C4-2B (cell line): ENCODE results near the gene SYMPK.

Experiments used
- ZFX ChIP-seq: fragments of 450-650 bp; IDR thresholded peaks from 2 replicates; pipeline ENCODE4 v1.6.1; 2017
- TF ChIP-seq, protein P1 (sequence below): fragments of 450-650 bp; conservative IDR thresholded peaks from 2 replicates; pipeline ENCODE4 v1.5.1; 2017; ENCODE audit warnings: mild to moderate bottlenecking

DNA sequence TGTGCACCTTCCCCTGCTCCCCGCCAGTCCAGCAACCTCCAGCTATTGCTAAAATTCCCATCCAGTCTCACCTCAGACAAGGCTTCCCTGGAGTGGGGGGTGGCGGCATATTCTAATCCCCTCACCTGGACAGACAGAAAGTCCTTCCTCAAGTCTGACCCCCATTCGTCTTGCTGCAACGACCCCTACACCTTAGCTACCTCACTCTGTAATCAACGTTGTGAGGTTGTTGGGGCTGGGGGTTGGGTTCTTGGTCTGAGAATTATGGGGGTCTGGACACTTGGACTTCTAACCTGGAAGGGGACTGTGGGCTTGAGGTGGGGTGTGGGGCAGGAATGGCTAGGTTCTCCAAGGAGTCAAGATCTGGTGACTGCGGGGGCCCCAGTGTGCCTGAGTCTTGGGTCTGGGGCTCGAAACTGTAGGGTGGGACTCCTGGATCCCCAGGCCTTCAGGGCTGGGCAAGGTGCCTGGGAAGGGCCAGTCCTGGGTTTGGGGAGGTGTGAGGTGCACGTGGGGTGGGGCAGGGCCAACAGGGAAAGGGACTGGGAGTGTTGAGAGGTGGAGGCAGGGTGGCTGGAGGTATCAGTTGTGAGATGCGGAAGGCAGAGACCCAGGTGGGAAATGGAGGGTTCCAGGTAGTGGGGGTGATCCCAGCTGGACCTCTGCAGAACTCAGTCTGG, 2.5 kb upstream of the SYMPK start:
- TF ChIP-seq, protein P1, sequence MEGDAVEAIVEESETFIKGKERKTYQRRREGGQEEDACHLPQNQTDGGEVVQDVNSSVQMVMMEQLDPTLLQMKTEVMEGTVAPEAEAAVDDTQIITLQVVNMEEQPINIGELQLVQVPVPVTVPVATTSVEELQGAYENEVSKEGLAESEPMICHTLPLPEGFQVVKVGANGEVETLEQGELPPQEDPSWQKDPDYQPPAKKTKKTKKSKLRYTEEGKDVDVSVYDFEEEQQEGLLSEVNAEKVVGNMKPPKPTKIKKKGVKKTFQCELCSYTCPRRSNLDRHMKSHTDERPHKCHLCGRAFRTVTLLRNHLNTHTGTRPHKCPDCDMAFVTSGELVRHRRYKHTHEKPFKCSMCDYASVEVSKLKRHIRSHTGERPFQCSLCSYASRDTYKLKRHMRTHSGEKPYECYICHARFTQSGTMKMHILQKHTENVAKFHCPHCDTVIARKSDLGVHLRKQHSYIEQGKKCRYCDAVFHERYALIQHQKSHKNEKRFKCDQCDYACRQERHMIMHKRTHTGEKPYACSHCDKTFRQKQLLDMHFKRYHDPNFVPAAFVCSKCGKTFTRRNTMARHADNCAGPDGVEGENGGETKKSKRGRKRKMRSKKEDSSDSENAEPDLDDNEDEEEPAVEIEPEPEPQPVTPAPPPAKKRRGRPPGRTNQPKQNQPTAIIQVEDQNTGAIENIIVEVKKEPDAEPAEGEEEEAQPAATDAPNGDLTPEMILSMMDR: no peak
- TF ChIP-seq ZFX: no peak
